GM23338 (cell line): ENCODE measurements around the gene HELB. TPM values are rescaled to one million over a fixed set of nuclear protein-coding genes. Genes with fewer than 3 reads are reported as not detected.

Experiments used
- ATAC-seq: fragments of 200-7000 bp; cut with Tn5 transposase; 3 replicates; pipeline ENCODE4 v1.9.1; 2020
- DNase-seq: peaks from one replicate; pipeline ENCODE4 v3.0.0-alpha.2; 2015; ENCODE audit warnings: low spot score
- H2AFZ ChIP-seq: fragments of 200-600 bp; sonication (generic); 2 replicates; pipeline ENCODE4 v1.8.0; 2016; ENCODE audit warnings: antibody characterized with exemption, mild to moderate bottlenecking, moderate library complexity
- H3F3A ChIP-seq: fragments of 200-600 bp; sonication (generic); replicated peaks from 2 replicates; pipeline ENCODE4 v1.8.0; 2017; ENCODE audit warnings: antibody characterized with exemption, mixed run types, low read depth
- H3K27ac ChIP-seq: fragments of 200-600 bp; sonication (generic); 2 replicates; pipeline ENCODE4 v1.6.1; 2016; ENCODE audit warnings: low read depth
- H3K27me3 ChIP-seq: fragments of 200-600 bp; sonication (generic); 2 replicates; pipeline ENCODE4 v1.8.0; 2016; ENCODE audit warnings: mild to moderate bottlenecking, mixed run types, moderate library complexity; ENCODE audit not compliant: insufficient read depth
- H3K36me3 ChIP-seq: fragments of 200-600 bp; sonication (generic); 2 replicates; pipeline ENCODE4 v1.8.0; 2016; ENCODE audit warnings: mild to moderate bottlenecking; ENCODE audit not compliant: insufficient read depth
- H3K4me1 ChIP-seq: fragments of 200-600 bp; sonication (generic); 2 replicates; pipeline ENCODE4 v1.8.0; 2016; ENCODE audit warnings: mild to moderate bottlenecking, moderate library complexity; ENCODE audit not compliant: insufficient read depth
- H3K4me2 ChIP-seq: fragments of 200-600 bp; sonication (generic); 2 replicates; pipeline ENCODE4 v1.7.1; 2017; ENCODE audit warnings: mixed run types
- H3K4me3 ChIP-seq: fragments of 200-600 bp; sonication (generic); 2 replicates; pipeline ENCODE4 v1.6.1; 2016; ENCODE audit warnings: mixed run types
- H3K79me2 ChIP-seq: fragments of 200-600 bp; sonication (generic); replicated peaks from 2 replicates; pipeline ENCODE4 v1.8.0; 2017; ENCODE audit warnings: mild to moderate bottlenecking; ENCODE audit not compliant: insufficient read depth
- H3K9me2 ChIP-seq: fragments of 200-600 bp; sonication (generic); 2 replicates; pipeline ENCODE4 v1.8.0; 2017; ENCODE audit not compliant: insufficient read depth
- H4K20me1 ChIP-seq: fragments of 200-600 bp; sonication (generic); replicated peaks from 2 replicates; pipeline ENCODE4 v1.8.0; 2017; ENCODE audit warnings: mild to moderate bottlenecking; ENCODE audit not compliant: insufficient read depth
- H3K27ac Mint-ChIP-seq: 2 replicates; pipeline ENCODE4 v1.8.0; 2020; ENCODE audit warnings: inconsistent platforms, mild to moderate bottlenecking, moderate library complexity, mixed read lengths
- H3K27me3 Mint-ChIP-seq: 3 replicates; pipeline ENCODE4 v1.8.0; 2022; ENCODE audit warnings: low read depth, mild to moderate bottlenecking, moderate library complexity, mixed read lengths, inconsistent platforms; ENCODE audit not compliant: insufficient read depth, poor library complexity
- H3K36me3 Mint-ChIP-seq: 3 replicates; pipeline ENCODE4 v1.8.0; 2021; ENCODE audit warnings: low read depth, mild to moderate bottlenecking, inconsistent platforms, moderate library complexity, mixed read lengths
- H3K4me1 Mint-ChIP-seq: 3 replicates; pipeline ENCODE4 v1.8.0; 2020; ENCODE audit warnings: mild to moderate bottlenecking, inconsistent platforms, mixed read lengths
- H3K4me3 Mint-ChIP-seq: 3 replicates; pipeline ENCODE4 v1.8.0; 2021; ENCODE audit warnings: moderate library complexity, mild to moderate bottlenecking, inconsistent platforms, mixed read lengths
- H3K9me3 Mint-ChIP-seq: 3 replicates; pipeline ENCODE4 v1.8.0; 2020; ENCODE audit warnings: moderate library complexity, mild to moderate bottlenecking, inconsistent platforms, mixed read lengths
- CREB1 ChIP-seq: fragments of 250-450 bp; sonication (Bioruptor Pico); IDR thresholded peaks from 2 replicates; pipeline ENCODE4 v1.5.0; 2020; ENCODE audit warnings: low read depth, mild to moderate bottlenecking, moderate library complexity
- EZH2 ChIP-seq: fragments of 200-600 bp; sonication (generic); IDR thresholded peaks from one replicate; pipeline ENCODE4 v1.8.0; 2017; ENCODE audit warnings: antibody characterized with exemption, mild to moderate bottlenecking, low read depth; ENCODE audit not compliant: unreplicated experiment
- EZH2phosphoT487 ChIP-seq: fragments of 200-600 bp; sonication (generic); IDR thresholded peaks from one replicate; pipeline ENCODE4 v1.8.1; 2018; ENCODE audit warnings: antibody characterized with exemption; ENCODE audit not compliant: unreplicated experiment
- JUNB ChIP-seq: IDR thresholded peaks from one replicate; pipeline ENCODE4 v1.6.1; 2016; ENCODE audit warnings: antibody characterized with exemption; ENCODE audit not compliant: unreplicated experiment
- NANOG ChIP-seq: IDR thresholded peaks from 2 replicates; pipeline ENCODE4 v1.6.1; 2016; ENCODE audit warnings: antibody characterized with exemption, borderline replicate concordance
- POLR2AphosphoS5 ChIP-seq: IDR thresholded peaks from 2 replicates; pipeline ENCODE4 v1.6.1; 2016; ENCODE audit warnings: antibody characterized with exemption, low read depth
- STAT1 ChIP-seq: IDR thresholded peaks from one replicate; pipeline ENCODE4 v1.6.1; 2016; ENCODE audit warnings: antibody characterized with exemption; ENCODE audit not compliant: unreplicated experiment
- ZNF114 ChIP-seq: fragments of 250-450 bp; sonication (Bioruptor Pico); IDR thresholded peaks from 2 replicates; pipeline ENCODE4 v1.5.0; 2020; ENCODE audit warnings: mild to moderate bottlenecking, moderate library complexity
- ZNF331 ChIP-seq: fragments of 250-450 bp; sonication (Bioruptor Pico); IDR thresholded peaks from 2 replicates; pipeline ENCODE4 v1.5.0; 2020; ENCODE audit warnings: low read depth, mild to moderate bottlenecking, moderate library complexity
- polyA plus RNA-seq: library from polyadenylated mRNA; unstranded; fragments of >200 nt; fragmentation: Nextera tagmentation; extraction: Ambion mirVana; gene quantifications from 2 replicates; pipeline ENCODE4 v1.2.1, GENCODE V29; 2016
- total RNA-seq: library from RNA; depleted of rRNA; stranded (reverse); fragments of >200 nt; shearing (Covaris generic); gene quantifications from 2 replicates; pipeline ENCODE4 v1.2.3, GENCODE V29; 2014
- TF ChIP-seq, protein P1 (sequence below), 2 experiments: fragments of 200-600 bp in 1 of 2; sonication (generic) in 1 of 2; conservative IDR thresholded peaks; 2 replicates each; pipeline versions ENCODE4 v1.5.1 to v1.6.1; 2016 to 2017; ENCODE audit warnings: antibody characterized with exemption in 2 of 2, low read depth in 2 of 2, mild to moderate bottlenecking in 2 of 2, moderate library complexity in 1 of 2
- TF ChIP-seq, protein P2 (sequence below): IDR thresholded peaks from one replicate; pipeline ENCODE4 v1.6.1; 2018; ENCODE audit warnings: antibody characterized with exemption; ENCODE audit not compliant: unreplicated experiment
- TF ChIP-seq, protein P3 (sequence below): fragments of 250-450 bp; sonication (Bioruptor Pico); IDR thresholded peaks from 2 replicates; pipeline ENCODE4 v1.5.0; 2020; ENCODE audit warnings: mild to moderate bottlenecking, moderate library complexity

The HELB gene
- total and polyA plus RNA-seq, 2 experiments from 2014 or later: 3.1 to 18.2 TPM

DNA sequence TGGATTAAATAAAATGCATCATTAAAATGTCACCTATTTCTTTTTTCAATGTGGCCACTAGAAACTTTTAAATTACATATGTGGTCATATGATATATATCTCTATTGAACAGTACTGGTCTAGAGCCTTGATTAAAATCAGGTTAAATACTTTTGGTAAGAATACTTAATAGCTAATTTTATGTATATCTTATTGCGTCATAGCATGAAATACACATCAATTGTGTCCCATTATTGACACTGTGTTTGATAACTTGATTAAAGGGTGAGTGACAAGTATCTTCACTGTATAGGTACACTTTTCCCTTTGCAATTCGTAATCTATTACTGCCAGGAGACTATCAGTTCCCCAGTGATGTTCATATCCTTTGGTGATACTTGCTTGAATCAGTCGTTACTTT lies 4.4 kb upstream of the HELB start:
- H3K27me3 Mint-ChIP-seq: peaks cover 6% of the 10 kb centered on the region
- H3K4me1 Mint-ChIP-seq: peaks cover 2% of the 10 kb centered on the region; the same call in 1 of the 3 replicates
- no peak overlapping the region for H3K4me3 ChIP-seq
- H2AFZ ChIP-seq: no peak overlapping the region
- no peak overlapping the region for H3K27ac ChIP-seq
- H3K36me3 ChIP-seq: no peaks in the 10 kb centered on the region
- ATAC-seq (no peak), DNase-seq (no peak)
- H3K4me2 ChIP-seq: no peak overlapping the region
- TF ChIP-seq ZNF331 (CRISPR knock-in tag) (no peak), JUNB (no peak), CREB1 (no peak), NANOG (no peak), POLR2AphosphoS5 (no peak), EZH2phosphoT487 (no peak), ZNF114 (CRISPR knock-in tag) (no peak), STAT1 (no peak), EZH2 (no peak)
- TF ChIP-seq, protein P1, sequence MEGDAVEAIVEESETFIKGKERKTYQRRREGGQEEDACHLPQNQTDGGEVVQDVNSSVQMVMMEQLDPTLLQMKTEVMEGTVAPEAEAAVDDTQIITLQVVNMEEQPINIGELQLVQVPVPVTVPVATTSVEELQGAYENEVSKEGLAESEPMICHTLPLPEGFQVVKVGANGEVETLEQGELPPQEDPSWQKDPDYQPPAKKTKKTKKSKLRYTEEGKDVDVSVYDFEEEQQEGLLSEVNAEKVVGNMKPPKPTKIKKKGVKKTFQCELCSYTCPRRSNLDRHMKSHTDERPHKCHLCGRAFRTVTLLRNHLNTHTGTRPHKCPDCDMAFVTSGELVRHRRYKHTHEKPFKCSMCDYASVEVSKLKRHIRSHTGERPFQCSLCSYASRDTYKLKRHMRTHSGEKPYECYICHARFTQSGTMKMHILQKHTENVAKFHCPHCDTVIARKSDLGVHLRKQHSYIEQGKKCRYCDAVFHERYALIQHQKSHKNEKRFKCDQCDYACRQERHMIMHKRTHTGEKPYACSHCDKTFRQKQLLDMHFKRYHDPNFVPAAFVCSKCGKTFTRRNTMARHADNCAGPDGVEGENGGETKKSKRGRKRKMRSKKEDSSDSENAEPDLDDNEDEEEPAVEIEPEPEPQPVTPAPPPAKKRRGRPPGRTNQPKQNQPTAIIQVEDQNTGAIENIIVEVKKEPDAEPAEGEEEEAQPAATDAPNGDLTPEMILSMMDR (conservative IDR thresholded peaks at IDR 0.05; ENCODE audit: low read depth in 2 of 2): no peak
- TF ChIP-seq, protein P2, sequence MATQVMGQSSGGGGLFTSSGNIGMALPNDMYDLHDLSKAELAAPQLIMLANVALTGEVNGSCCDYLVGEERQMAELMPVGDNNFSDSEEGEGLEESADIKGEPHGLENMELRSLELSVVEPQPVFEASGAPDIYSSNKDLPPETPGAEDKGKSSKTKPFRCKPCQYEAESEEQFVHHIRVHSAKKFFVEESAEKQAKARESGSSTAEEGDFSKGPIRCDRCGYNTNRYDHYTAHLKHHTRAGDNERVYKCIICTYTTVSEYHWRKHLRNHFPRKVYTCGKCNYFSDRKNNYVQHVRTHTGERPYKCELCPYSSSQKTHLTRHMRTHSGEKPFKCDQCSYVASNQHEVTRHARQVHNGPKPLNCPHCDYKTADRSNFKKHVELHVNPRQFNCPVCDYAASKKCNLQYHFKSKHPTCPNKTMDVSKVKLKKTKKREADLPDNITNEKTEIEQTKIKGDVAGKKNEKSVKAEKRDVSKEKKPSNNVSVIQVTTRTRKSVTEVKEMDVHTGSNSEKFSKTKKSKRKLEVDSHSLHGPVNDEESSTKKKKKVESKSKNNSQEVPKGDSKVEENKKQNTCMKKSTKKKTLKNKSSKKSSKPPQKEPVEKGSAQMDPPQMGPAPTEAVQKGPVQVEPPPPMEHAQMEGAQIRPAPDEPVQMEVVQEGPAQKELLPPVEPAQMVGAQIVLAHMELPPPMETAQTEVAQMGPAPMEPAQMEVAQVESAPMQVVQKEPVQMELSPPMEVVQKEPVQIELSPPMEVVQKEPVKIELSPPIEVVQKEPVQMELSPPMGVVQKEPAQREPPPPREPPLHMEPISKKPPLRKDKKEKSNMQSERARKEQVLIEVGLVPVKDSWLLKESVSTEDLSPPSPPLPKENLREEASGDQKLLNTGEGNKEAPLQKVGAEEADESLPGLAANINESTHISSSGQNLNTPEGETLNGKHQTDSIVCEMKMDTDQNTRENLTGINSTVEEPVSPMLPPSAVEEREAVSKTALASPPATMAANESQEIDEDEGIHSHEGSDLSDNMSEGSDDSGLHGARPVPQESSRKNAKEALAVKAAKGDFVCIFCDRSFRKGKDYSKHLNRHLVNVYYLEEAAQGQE: no peak
- TF ChIP-seq, protein P3, sequence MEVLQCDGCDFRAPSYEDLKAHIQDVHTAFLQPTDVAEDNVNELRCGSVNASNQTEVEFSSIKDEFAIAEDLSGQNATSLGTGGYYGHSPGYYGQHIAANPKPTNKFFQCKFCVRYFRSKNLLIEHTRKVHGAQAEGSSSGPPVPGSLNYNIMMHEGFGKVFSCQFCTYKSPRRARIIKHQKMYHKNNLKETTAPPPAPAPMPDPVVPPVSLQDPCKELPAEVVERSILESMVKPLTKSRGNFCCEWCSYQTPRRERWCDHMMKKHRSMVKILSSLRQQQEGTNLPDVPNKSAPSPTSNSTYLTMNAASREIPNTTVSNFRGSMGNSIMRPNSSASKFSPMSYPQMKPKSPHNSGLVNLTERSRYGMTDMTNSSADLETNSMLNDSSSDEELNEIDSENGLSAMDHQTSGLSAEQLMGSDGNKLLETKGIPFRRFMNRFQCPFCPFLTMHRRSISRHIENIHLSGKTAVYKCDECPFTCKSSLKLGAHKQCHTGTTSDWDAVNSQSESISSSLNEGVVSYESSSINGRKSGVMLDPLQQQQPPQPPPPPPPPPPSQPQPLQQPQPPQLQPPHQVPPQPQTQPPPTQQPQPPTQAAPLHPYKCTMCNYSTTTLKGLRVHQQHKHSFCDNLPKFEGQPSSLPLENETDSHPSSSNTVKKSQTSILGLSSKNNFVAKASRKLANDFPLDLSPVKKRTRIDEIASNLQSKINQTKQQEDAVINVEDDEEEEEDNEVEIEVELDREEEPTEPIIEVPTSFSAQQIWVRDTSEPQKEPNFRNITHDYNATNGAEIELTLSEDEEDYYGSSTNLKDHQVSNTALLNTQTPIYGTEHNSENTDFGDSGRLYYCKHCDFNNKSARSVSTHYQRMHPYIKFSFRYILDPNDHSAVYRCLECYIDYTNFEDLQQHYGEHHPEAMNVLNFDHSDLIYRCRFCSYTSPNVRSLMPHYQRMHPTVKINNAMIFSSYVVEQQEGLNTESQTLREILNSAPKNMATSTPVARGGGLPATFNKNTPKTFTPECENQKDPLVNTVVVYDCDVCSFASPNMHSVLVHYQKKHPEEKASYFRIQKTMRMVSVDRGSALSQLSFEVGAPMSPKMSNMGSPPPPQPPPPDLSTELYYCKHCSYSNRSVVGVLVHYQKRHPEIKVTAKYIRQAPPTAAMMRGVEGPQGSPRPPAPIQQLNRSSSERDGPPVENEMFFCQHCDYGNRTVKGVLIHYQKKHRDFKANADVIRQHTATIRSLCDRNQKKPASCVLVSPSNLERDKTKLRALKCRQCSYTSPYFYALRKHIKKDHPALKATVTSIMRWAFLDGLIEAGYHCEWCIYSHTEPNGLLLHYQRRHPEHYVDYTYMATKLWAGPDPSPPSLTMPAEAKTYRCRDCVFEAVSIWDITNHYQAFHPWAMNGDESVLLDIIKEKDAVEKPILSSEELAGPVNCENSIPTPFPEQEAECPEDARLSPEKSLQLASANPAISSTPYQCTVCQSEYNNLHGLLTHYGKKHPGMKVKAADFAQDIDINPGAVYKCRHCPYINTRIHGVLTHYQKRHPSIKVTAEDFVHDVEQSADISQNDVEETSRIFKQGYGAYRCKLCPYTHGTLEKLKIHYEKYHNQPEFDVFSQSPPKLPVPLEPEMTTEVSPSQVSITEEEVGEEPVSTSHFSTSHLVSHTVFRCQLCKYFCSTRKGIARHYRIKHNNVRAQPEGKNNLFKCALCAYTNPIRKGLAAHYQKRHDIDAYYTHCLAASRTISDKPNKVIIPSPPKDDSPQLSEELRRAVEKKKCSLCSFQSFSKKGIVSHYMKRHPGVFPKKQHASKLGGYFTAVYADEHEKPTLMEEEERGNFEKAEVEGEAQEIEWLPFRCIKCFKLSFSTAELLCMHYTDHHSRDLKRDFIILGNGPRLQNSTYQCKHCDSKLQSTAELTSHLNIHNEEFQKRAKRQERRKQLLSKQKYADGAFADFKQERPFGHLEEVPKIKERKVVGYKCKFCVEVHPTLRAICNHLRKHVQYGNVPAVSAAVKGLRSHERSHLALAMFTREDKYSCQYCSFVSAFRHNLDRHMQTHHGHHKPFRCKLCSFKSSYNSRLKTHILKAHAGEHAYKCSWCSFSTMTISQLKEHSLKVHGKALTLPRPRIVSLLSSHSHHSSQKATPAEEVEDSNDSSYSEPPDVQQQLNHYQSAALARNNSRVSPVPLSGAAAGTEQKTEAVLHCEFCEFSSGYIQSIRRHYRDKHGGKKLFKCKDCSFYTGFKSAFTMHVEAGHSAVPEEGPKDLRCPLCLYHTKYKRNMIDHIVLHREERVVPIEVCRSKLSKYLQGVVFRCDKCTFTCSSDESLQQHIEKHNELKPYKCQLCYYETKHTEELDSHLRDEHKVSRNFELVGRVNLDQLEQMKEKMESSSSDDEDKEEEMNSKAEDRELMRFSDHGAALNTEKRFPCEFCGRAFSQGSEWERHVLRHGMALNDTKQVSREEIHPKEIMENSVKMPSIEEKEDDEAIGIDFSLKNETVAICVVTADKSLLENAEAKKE (CRISPR knock-in tag): no peak
- no peak overlapping the region for H3K4me3 Mint-ChIP-seq
- H3K9me3 Mint-ChIP-seq: no peaks in the 10 kb centered on the region
- H4K20me1 ChIP-seq: no peaks in the 10 kb centered on the region
- H3K36me3 Mint-ChIP-seq: no peaks in the 10 kb centered on the region
- H3K9me2 ChIP-seq: no peaks in the 10 kb centered on the region
- no peaks in the 10 kb centered on the region for H3F3A ChIP-seq
- H3K27me3 ChIP-seq: peaks cover 11% of the 10 kb centered on the region; the same call in 1 of the 2 replicates
- no peaks in the 10 kb centered on the region; the same call in 1 of the 2 replicates for H3K79me2 ChIP-seq
- no peak overlapping the region for H3K27ac Mint-ChIP-seq
- no peaks in the 10 kb centered on the region for H3K4me1 ChIP-seq
